SU-DHL-6 (cell line): ENCODE data around the gene RCOR2.

Experiments
- H2AFZ ChIP-seq: fragments of 200-600 bp; sonication (generic); 2 replicates; pipeline ENCODE4 v1.6.1; 2014; ENCODE audit warnings: low read depth, mild to moderate bottlenecking, moderate library complexity, mixed read lengths, antibody characterized with exemption, low read length; ENCODE audit not compliant: severe bottlenecking
- H3F3A ChIP-seq: fragments of 200-600 bp; shearing (Covaris generic); 2 replicates; pipeline ENCODE4 v1.6.0; 2016; ENCODE audit warnings: antibody characterized with exemption, mild to moderate bottlenecking; ENCODE audit not compliant: insufficient read depth
- H3K27ac ChIP-seq: fragments of 200-600 bp; sonication (generic); 2 replicates; pipeline ENCODE4 v1.5.1; 2016; ENCODE audit warnings: low read depth, mild to moderate bottlenecking, low read length, moderate library complexity, mixed read lengths
- H3K27me3 ChIP-seq: fragments of 200-600 bp; sonication (generic), shearing (Covaris generic); 2 replicates; pipeline ENCODE4 v1.6.0; 2014; ENCODE audit warnings: mild to moderate bottlenecking, low read length
- H3K36me3 ChIP-seq: fragments of 200-600 bp; sonication (generic); 2 replicates; pipeline ENCODE4 v1.6.1; 2014; ENCODE audit warnings: mild to moderate bottlenecking, low read length, mixed read lengths
- H3K4me2 ChIP-seq: fragments of 300-600, 200-600 bp; shearing (Covaris generic), sonication (generic); 2 replicates; pipeline ENCODE4 v1.6.0; 2014; ENCODE audit warnings: low read length, low read depth, mild to moderate bottlenecking; ENCODE audit not compliant: poor library complexity, severe bottlenecking
- H3K4me3 ChIP-seq: fragments of 200-600 bp; sonication (generic); 2 replicates; pipeline ENCODE4 v1.5.1; 2014; ENCODE audit warnings: antibody characterized with exemption, low read length, mild to moderate bottlenecking, mixed read lengths; ENCODE audit not compliant: insufficient read depth, poor library complexity, severe bottlenecking
- H3K79me2 ChIP-seq: fragments of 200-600 bp; sonication (generic); 2 replicates; pipeline ENCODE4 v1.6.1; 2014; ENCODE audit warnings: mild to moderate bottlenecking, low read length, moderate library complexity; ENCODE audit not compliant: insufficient read depth
- H3K9ac ChIP-seq: fragments of 200-600 bp; sonication (generic); 2 replicates; pipeline ENCODE4 v1.7.0; 2014; ENCODE audit warnings: mild to moderate bottlenecking, low read length
- H3K9me2 ChIP-seq: fragments of 200-600 bp; sonication (generic); replicated peaks from 2 replicates; pipeline ENCODE4 v1.6.1; 2014; ENCODE audit warnings: low read length; ENCODE audit not compliant: insufficient read depth
- H3K9me3 ChIP-seq: fragments of 200-600 bp; sonication (generic); 2 replicates; pipeline ENCODE4 v1.6.1; 2014; ENCODE audit warnings: low read length, mixed read lengths; ENCODE audit not compliant: insufficient read depth
- H4K20me1 ChIP-seq: fragments of 200-600 bp; sonication (generic); 2 replicates; pipeline ENCODE4 v1.6.1; 2014; ENCODE audit warnings: low read depth, mild to moderate bottlenecking, antibody characterized with exemption, low read length, moderate library complexity, mixed read lengths
- CTCF ChIP-seq: fragments of 200-600 bp; sonication (generic); IDR thresholded peaks from one replicate; pipeline ENCODE4 v1.5.1; 2017; ENCODE audit warnings: antibody characterized with exemption, mild to moderate bottlenecking, low read length, moderate library complexity; ENCODE audit not compliant: insufficient read depth, poor library complexity, severe bottlenecking
- EZH2phosphoT487 ChIP-seq: fragments of 200-600 bp; sonication (generic), shearing (Covaris generic); conservative IDR thresholded peaks from 2 replicates; pipeline ENCODE4 v1.6.1; 2018; ENCODE audit warnings: mild to moderate bottlenecking, antibody characterized with exemption, low read length, moderate library complexity, mixed read lengths

RCOR2 gene

GRCh38 chr11:63909591-63910506 lies 7.1 kb downstream of the RCOR2 start:
- H2AFZ ChIP-seq = no peak overlapping the region
- H3K4me3 ChIP-seq = no peak overlapping the region
- no peak overlapping the region for H3K9ac ChIP-seq
- no peak overlapping the region for H3K27ac ChIP-seq
- no peaks in the 10 kb centered on the region for H3K27me3 ChIP-seq
- no peaks in the 10 kb centered on the region for H3K9me2 ChIP-seq
- no peak for TF ChIP-seq CTCF
- TF ChIP-seq EZH2phosphoT487 = no peak
- H3K79me2 ChIP-seq = no peaks in the 10 kb centered on the region
- H3K9me3 ChIP-seq = no peaks in the 10 kb centered on the region
- no peak overlapping the region for H3K4me2 ChIP-seq
- H4K20me1 ChIP-seq = no peaks in the 10 kb centered on the region
- peaks cover 4% of the 10 kb centered on the region; the same call in 1 of the 2 replicates for H3F3A ChIP-seq
- H3K36me3 ChIP-seq = no peaks in the 10 kb centered on the region

GRCh38 chr11:63908631-63909401 lies 8.1 kb downstream of the RCOR2 start:
- no peak overlapping the region for H2AFZ ChIP-seq
- TF ChIP-seq EZH2phosphoT487 = no peak
- H3K27me3 ChIP-seq = no peaks in the 10 kb centered on the region
- no peaks in the 10 kb centered on the region for H3K36me3 ChIP-seq
- H3K4me2 ChIP-seq = no peak overlapping the region
- H4K20me1 ChIP-seq = no peaks in the 10 kb centered on the region
- no peak overlapping the region for H3K9ac ChIP-seq
- no peaks in the 10 kb centered on the region for H3K9me2 ChIP-seq
- H3F3A ChIP-seq = peaks cover 4% of the 10 kb centered on the region; the same call in 1 of the 2 replicates
- no peak overlapping the region for H3K27ac ChIP-seq
- H3K9me3 ChIP-seq = no peaks in the 10 kb centered on the region
- H3K4me3 ChIP-seq = no peak overlapping the region
- H3K79me2 ChIP-seq = no peaks in the 10 kb centered on the region

- Histone ChIP-seq H3K36me3 (no peaks in the 10 kb centered on the region), H2AFZ (no peak overlapping the region), H3K4me2 (no peak overlapping the region), H3K79me2 (no peaks in the 10 kb centered on the region), H3K9me3 (no peaks in the 10 kb centered on the region), H3K27ac (no peak overlapping the region), H3K4me3 (no peak overlapping the region), H3K27me3 (no peaks in the 10 kb centered on the region), H4K20me1 (no peaks in the 10 kb centered on the region), H3K9ac (no peak overlapping the region), H3F3A (peaks cover 4% of the 10 kb centered on the region; the same call in 1 of the 2 replicates), H3K9me2 (no peaks in the 10 kb centered on the region)
- no peak for TF ChIP-seq EZH2phosphoT487
- no peak for TF ChIP-seq CTCF
These were observed 9.0 kb downstream of the RCOR2 start for GRCh38 chr11:63907808-63908530.
